ENCODE measurements around the gene FN3K. TPM values are rescaled to one million over a fixed set of nuclear protein-coding genes. Genes with fewer than 3 reads are reported as not detected.
"Not testable (repeated sequence)": the region's sequence is repeated elsewhere in the genome, so short reads cannot be mapped to it uniquely, and the experiment has no call there.

FN3K gene
- total RNA-seq, 1 donor from 2014 or later: 5.8 TPM

DNA sequence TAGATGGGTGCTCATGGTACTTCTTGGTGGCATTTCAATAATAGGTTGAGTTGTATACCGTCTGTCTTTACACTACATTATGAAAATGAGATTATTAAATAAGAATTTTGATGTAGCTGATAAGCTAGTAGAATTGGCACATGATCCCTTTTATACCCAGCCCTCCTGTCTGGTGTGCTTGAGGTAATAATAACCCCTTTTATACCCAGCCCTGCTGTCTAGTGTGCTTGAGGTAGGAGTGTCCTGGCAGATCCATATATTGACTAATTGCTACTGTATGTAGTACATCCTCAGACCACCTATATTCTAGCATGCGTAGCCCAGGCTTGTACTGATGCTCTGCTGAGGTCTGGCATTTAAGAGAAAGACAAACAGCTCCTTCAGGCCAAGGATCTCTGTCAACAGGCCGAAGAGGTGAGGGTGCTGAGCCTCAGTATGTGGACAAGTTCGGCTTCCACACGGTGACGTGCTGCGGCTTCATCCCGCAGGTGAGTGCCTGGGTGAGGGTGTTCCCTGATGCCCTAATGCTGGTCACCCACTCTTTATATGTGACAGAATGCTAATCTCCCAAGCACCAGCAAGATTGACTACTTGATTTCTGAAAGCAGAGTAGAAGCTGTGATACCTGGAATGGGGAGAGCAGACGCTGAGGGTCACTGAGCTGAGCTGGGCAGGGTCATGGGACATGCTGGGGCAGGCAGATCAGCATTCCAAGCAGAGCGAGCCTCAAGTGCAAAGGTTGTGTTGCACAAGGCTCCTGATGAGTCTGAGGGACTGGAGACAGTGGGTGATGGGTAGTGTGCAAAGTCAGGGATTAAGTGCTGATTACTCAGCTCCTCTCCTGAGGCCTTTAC lies 5.7 kb downstream of the FN3K start:
- Histone ChIP-seq H3K27me3 (ENCODE audit: control insufficient read depth, insufficient read depth, low read length) (no peaks in the 10 kb centered on the region), H3K4me3 (ENCODE audit: low read depth, low read length) (no peak overlapping the region), H3K36me3 (ENCODE audit: control insufficient read depth, insufficient read depth, low read length) (peaks cover 3% of the 10 kb centered on the region)
- TF ChIP-seq, protein P1, sequence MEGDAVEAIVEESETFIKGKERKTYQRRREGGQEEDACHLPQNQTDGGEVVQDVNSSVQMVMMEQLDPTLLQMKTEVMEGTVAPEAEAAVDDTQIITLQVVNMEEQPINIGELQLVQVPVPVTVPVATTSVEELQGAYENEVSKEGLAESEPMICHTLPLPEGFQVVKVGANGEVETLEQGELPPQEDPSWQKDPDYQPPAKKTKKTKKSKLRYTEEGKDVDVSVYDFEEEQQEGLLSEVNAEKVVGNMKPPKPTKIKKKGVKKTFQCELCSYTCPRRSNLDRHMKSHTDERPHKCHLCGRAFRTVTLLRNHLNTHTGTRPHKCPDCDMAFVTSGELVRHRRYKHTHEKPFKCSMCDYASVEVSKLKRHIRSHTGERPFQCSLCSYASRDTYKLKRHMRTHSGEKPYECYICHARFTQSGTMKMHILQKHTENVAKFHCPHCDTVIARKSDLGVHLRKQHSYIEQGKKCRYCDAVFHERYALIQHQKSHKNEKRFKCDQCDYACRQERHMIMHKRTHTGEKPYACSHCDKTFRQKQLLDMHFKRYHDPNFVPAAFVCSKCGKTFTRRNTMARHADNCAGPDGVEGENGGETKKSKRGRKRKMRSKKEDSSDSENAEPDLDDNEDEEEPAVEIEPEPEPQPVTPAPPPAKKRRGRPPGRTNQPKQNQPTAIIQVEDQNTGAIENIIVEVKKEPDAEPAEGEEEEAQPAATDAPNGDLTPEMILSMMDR (IDR thresholded peaks at IDR 0.05; ENCODE audit: insufficient read depth, low read length, poor library complexity, severe bottlenecking): no peak
- no peak for DNase-seq (ENCODE audit: low read depth)

GRCh38 chr17:82743344-82744219 lies 8.2 kb downstream of the FN3K start:
- no peak overlapping the region for H3K4me3 ChIP-seq (ENCODE audit: low read depth, low read length)
- TF ChIP-seq, protein P1 (IDR thresholded peaks at IDR 0.05; ENCODE audit: insufficient read depth, low read length, poor library complexity, severe bottlenecking): no peak
- H3K27me3 ChIP-seq (ENCODE audit: control insufficient read depth, insufficient read depth, low read length): no peaks in the 10 kb centered on the region
- peaks cover 3% of the 10 kb centered on the region for H3K36me3 ChIP-seq (ENCODE audit: control insufficient read depth, insufficient read depth, low read length)
- no peak for DNase-seq (ENCODE audit: low read depth)

DNA sequence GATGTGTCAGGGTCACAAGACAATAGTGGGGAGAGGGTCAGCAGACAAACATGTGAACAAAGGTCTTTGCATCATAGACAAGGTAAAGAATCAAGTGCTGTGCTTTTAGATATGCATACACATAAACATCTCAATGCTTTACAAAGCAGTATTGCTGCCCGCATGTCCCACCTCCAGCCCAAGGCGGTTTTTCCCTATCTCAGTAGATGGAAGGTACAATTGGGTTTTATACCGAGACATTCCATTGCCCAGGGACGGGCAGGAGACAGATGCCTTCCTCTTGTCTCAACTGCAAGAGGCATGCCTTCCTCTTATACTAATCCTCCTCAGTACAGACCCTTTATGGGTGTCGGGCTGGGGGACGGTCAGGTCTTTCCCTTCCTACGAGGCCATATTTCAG lies 9.3 kb downstream of the FN3K start:
- not testable (repeated sequence) for H3K36me3 ChIP-seq (ENCODE audit: control insufficient read depth, insufficient read depth, low read length); DNase-seq (ENCODE audit: low read depth)

GRCh38 chr17:82745524-82745923 lies 10.1 kb downstream of the FN3K start:
- H3K36me3 ChIP-seq (ENCODE audit: control insufficient read depth, insufficient read depth, low read length): peaks cover 3% of the 10 kb centered on the region
- no peak overlapping the region for H3K4me3 ChIP-seq (ENCODE audit: low read depth, low read length)
- TF ChIP-seq, protein P1 (IDR thresholded peaks at IDR 0.05; ENCODE audit: insufficient read depth, low read length, poor library complexity, severe bottlenecking): no peak
- no peaks in the 10 kb centered on the region for H3K27me3 ChIP-seq (ENCODE audit: control insufficient read depth, insufficient read depth, low read length)
- no peak for DNase-seq (ENCODE audit: low read depth)

More for the DNA sequence above, 9.3 kb downstream of the FN3K start:
- not testable (repeated sequence) for H3K27me3 ChIP-seq (ENCODE audit: control insufficient read depth, insufficient read depth, low read length); H3K4me3 ChIP-seq (ENCODE audit: low read depth, low read length)

DNA sequence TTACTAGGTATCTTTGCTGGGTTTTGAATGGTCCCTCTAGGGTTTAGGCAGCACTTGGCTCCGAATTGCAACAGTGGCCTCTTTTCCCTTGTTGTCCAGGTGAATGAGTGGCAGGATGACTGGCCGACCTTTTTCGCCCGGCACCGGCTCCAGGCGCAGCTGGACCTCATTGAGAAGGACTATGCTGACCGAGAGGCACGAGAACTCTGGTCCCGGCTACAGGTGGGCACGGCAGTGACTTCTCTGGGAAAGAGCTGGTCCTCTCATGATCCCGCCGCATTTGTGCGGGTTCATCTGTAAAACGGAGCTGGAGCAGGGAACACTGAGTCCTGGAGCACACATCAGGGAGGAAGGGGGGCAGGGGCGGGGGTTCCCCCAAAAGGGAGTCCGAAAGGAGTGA lies 13.3 kb downstream of the FN3K start:
- no peaks in the 10 kb centered on the region for H3K36me3 ChIP-seq (ENCODE audit: control insufficient read depth, insufficient read depth, low read length)
- no peaks in the 10 kb centered on the region for H3K27me3 ChIP-seq (ENCODE audit: control insufficient read depth, insufficient read depth, low read length)
- H3K4me3 ChIP-seq (ENCODE audit: low read depth, low read length): no peak overlapping the region
- TF ChIP-seq, protein P1 (IDR thresholded peaks at IDR 0.05; ENCODE audit: insufficient read depth, low read length, poor library complexity, severe bottlenecking): no peak
- DNase-seq (ENCODE audit: low read depth): no peak

GRCh38 chr17:82750241-82750908 lies 15.0 kb downstream of the FN3K start:
- no peak for DNase-seq (ENCODE audit: low read depth)
- Histone ChIP-seq H3K27me3 (ENCODE audit: control insufficient read depth, insufficient read depth, low read length) (no peaks in the 10 kb centered on the region), H3K4me3 (ENCODE audit: low read depth, low read length) (no peak overlapping the region), H3K36me3 (ENCODE audit: control insufficient read depth, insufficient read depth, low read length) (no peaks in the 10 kb centered on the region)
- TF ChIP-seq, protein P1 (IDR thresholded peaks at IDR 0.05; ENCODE audit: insufficient read depth, low read length, poor library complexity, severe bottlenecking): no peak
